Activated CD8-positive, alpha-beta memory T cell treated with anti-CD3 and anti-CD28 coated beads, Interleukin-2, amount 50 U/mL, for 1 hour (primary cell): ENCODE data around the gene PPRC1.

ENCODE experiments used
- DNase-seq: peaks from one replicate; pipeline ENCODE4 v3.0.0-alpha.2; 2020; ENCODE audit errors: extremely low read depth

Gene PPRC1

GRCh38 chr10:102117391-102118159, 15.3 kb upstream of the PPRC1 start:
- DNase-seq, result no peak

GRCh38 chr10:102118867-102119266, 14.0 kb upstream of the PPRC1 start:
- no peak for DNase-seq

- no peak for DNase-seq
Observed at GRCh38 chr10:102119417-102120141, 13.3 kb upstream of the PPRC1 start.

DNA sequence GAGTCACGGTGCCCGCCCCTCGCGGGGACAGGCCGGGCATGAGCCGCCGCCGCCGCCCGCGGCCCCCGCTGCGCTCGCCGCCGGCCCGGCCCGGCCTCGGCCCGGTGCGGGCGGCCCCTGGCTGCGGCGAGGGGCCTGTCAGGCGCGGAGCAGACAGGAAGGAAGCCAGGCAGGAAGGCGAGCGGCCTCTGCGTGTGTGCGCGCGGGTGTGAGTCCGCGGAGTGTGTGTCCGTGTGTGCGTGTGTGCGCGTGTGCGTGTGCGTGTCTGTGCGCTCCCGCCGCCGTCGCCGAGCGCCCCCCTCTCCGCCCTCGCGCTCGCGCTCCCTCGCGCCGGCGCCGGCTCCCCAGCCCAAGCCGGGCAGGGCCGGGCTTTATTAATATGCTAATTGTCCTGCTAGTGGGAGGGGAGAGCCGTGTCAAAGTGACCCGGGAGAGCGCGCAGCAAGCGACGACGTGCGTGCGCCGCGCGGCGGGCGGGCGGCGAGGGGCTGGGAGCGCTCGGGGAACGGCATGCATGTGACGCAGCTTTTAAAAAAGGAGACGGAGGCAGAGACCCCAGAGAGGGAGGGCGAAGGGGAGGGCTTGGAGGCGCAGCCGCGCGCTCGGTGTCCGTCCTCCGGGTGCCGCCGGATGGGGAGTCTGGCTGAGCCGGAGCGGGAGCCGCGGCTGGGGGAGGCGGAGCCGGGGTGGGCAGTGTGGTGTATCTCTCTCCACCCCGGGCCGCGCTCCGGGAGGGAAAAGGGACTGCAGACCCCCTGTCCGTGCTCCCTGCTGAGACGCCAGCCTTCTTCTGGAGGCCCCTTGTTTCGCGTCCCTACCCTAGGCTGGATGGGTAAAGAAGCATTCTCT, 12.5 kb upstream of the PPRC1 start, which contains the start of gene LDB1:
LDB1 (minus strand) TSS at position 227 of the 849 bp plus-strand sequence. CDS start 258 bp downstream, outside the sequence.
- no peak for DNase-seq

GRCh38 chr10:102120991-102121738, 11.7 kb upstream of the PPRC1 start:
- no peak for DNase-seq

DNA sequence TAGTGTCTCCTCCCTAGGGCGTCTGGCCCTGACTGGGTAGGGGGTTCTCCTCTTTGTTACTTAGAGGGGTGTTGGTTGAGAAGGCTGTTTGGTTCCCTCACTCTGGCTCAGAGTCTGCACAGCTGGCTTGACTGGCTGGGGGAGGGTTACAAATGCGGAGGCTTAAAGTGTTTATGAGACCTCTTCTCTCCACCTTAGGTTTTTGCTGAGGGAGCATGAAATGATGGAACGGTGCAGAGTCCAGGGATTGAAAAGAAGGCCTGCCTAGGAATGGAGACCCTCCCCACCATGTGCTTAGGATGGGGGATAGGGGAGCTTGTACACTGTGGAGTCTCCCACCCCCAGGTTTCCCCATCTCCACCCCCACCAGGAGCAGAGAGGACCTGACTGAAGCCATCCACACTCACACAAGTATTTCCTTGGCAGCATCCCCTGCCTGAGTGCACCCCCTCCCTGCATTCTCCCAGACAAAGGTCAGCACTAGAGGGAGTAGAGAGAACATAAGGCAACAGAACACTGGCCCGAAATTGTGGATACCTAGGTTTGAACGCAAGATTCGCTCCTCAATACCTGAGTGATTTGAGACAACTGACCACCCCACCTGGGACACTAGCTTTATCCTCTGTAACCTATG, 11.0 kb upstream of the PPRC1 start:
- DNase-seq, result no peak

DNA sequence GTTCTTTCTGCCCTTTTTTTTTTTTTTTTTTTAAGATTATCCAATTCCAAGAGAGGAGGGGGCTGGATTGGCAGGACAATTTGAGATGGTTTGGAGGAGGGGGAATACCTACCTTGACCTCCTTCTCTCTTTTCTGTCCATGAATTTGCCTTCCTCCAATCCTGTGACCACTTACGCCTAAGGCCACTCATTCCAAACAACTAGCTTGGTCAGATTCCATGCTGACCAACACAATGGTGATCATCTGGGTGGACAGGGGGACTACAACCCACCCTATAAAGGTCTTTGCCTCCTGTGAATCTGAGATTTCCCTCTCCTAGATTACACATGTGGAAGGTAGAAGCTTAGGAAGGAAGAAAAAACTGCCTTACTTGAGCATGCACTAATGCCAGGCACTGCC, 10.4 kb upstream of the PPRC1 start:
- no peak for DNase-seq

GRCh38 chr10:102123223-102123622, 9.6 kb upstream of the PPRC1 start:
- no peak for DNase-seq

DNA sequence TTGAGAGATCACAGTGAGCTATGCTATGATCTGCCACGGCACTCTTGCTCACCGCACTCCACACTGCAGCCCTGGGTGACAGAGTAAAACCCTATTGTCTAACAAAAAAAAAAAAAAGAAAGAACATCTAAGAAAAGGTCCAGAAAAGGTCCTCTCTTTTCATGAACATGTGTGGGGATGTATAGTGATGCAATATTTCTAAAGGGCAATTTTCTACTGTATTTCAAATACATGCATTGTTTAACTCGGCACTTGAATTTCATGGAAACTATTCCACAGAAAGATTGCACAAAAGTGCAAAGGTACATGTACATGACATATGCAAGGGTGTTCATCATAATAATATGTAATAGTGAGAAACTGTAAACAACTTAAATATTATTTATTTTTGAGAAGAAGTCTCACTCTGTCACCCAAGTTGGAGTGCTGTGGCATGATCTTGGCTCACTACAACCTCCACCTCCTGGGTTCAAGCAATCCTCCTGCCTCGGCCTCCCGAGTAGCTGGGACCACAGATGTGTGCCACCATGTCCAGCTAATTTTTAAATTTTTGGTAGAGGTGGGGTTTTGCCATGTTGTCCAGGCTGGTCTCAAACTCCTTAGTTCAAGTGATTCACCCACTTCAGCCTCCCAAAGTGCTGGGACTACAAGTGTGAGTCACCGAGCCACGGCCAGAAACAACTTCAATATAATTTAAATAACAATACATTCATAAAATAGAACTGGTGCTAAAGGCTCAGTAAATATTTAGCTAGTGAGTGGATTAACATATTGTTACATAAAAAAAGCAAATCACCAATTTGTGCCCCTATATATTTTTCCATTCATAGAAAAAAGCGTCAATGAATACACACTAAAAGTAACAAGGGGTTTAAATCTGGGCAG, 1.3 kb upstream of the PPRC1 start:
- no peak for DNase-seq

DNA sequence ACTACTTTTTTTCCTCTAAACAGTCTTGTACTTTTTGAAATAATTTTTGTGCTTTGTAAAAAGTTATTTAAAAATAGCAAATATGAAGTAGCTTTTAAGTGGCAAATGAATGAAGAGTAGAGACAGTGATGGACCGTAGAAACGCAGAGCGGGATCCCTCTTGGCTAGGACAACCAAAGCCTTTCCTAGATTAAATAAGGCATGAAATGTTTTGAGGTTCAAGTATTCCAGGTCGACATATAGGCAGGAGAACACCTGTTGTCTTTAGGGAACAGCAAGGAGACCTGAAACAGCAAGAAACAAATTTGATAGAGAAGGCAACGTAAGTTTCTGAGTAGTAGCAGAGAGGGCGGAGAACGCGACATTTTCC, 662 bp upstream of the PPRC1 start:
- no peak for DNase-seq

- no peak for DNase-seq
Observed at GRCh38 chr10:102133373-102134195, 744 bp downstream of the PPRC1 start.

GRCh38 chr10:102134416-102134815, 1.6 kb downstream of the PPRC1 start:
- no peak for DNase-seq

GRCh38 chr10:102135956-102136526, 3.2 kb downstream of the PPRC1 start:
- DNase-seq, result no peak

- no peak for DNase-seq
Observed at GRCh38 chr10:102139281-102140110, 6.7 kb downstream of the PPRC1 start.

- no peak for DNase-seq
Observed at GRCh38 chr10:102140218-102140617, 7.4 kb downstream of the PPRC1 start.

DNA sequence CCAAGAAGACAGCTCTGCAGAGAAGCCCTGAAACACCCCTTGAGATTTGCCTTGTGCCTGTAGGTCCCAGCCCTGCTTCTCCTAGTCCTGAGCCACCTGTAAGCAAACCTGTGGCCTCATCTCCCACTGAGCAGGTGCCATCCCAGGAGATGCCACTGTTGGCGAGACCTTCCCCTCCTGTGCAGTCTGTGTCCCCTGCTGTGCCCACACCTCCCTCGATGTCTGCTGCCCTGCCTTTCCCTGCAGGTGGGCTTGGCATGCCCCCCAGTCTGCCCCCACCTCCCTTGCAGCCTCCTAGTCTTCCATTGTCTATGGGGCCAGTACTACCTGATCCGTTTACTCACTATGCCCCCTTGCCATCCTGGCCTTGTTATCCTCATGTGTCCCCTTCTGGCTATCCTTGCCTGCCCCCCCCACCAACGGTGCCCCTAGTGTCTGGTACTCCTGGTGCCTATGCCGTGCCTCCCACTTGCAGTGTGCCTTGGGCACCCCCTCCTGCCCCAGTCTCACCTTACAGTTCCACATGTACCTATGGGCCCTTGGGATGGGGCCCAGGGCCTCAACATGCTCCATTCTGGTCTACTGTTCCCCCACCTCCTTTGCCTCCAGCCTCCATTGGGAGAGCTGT, 8.2 kb downstream of the PPRC1 start:
- DNase-seq, result no peak

DNA sequence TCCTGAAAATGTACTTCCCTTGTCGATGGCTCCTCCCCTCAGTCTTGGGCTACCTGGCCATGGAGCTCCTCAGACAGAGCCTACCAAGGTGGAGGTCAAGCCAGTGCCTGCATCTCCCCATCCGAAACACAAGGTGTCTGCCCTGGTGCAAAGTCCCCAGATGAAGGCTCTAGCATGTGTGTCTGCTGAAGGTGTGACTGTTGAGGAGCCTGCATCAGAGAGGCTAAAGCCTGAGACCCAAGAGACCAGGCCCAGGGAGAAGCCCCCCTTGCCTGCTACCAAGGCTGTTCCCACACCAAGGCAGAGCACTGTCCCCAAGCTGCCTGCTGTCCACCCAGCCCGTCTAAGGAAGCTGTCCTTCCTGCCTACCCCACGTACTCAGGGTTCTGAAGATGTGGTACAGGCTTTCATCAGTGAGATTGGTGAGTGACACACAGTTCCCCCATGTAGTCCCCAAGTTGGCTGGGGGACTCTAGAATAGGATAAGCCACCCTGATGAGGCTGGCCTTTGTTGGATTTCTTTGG, 8.8 kb downstream of the PPRC1 start:
- DNase-seq, result no peak
